NCI-H1694 treated with DMSO at 0.1 percent for 48 hours (cell line): ENCODE results near the gene IL1RAPL1.

ENCODE experiments used
- DNase-seq: peaks from one replicate; lab custom pipeline; 2025; lab: John Stamatoyannopoulos, UW

IL1RAPL1 gene

GRCh38 chrX:28979877-28980276, 392.6 kb downstream of the IL1RAPL1 start:
- no peak for DNase-seq

- no peak for DNase-seq
Observed at GRCh38 chrX:28981952-28982351, 394.7 kb downstream of the IL1RAPL1 start.

- DNase-seq: no peak
Observed at GRCh38 chrX:28988246-28988645, 401.0 kb downstream of the IL1RAPL1 start.

GRCh38 chrX:28997706-28998463, 410.6 kb downstream of the IL1RAPL1 start:
- no peak for DNase-seq

GRCh38 chrX:28998609-28999135, 411.4 kb downstream of the IL1RAPL1 start:
- no peak for DNase-seq

- DNase-seq: no peak
Observed at GRCh38 chrX:29012867-29013266, 425.6 kb downstream of the IL1RAPL1 start.

- DNase-seq: no peak
Observed at GRCh38 chrX:29023207-29023606, 436.0 kb downstream of the IL1RAPL1 start.

- no peak for DNase-seq
Observed at GRCh38 chrX:29024871-29025270, 437.6 kb downstream of the IL1RAPL1 start.

- DNase-seq: no peak
Observed at GRCh38 chrX:29039501-29039900, 452.3 kb downstream of the IL1RAPL1 start.

- no peak for DNase-seq
Observed at GRCh38 chrX:29040160-29040559, 452.9 kb downstream of the IL1RAPL1 start.

- DNase-seq: no peak
Observed at GRCh38 chrX:29042341-29042740, 455.1 kb downstream of the IL1RAPL1 start.

GRCh38 chrX:29043746-29044145, 456.5 kb downstream of the IL1RAPL1 start:
- no peak for DNase-seq

- no peak for DNase-seq
Observed at GRCh38 chrX:29044423-29045184, 457.4 kb downstream of the IL1RAPL1 start.

- no peak for DNase-seq
Observed at GRCh38 chrX:29065477-29065876, 478.2 kb downstream of the IL1RAPL1 start.

GRCh38 chrX:29066516-29066915, 479.3 kb downstream of the IL1RAPL1 start:
- no peak for DNase-seq

GRCh38 chrX:29067351-29067750, 480.1 kb downstream of the IL1RAPL1 start:
- DNase-seq: no peak

- DNase-seq: no peak
Observed at GRCh38 chrX:29071525-29072320, 484.5 kb downstream of the IL1RAPL1 start.

- DNase-seq: no peak
Observed at GRCh38 chrX:29082558-29082957, 495.3 kb downstream of the IL1RAPL1 start.

- DNase-seq: no peak
Observed at GRCh38 chrX:29083823-29084222, 496.6 kb downstream of the IL1RAPL1 start.

- DNase-seq: no peak
Observed at GRCh38 chrX:29090811-29091210, 503.6 kb downstream of the IL1RAPL1 start.

- DNase-seq: no peak
Observed at GRCh38 chrX:29107231-29107630, 520.0 kb downstream of the IL1RAPL1 start.

GRCh38 chrX:29110041-29110440, 522.8 kb downstream of the IL1RAPL1 start:
- no peak for DNase-seq
